Calu3 (cell line): ENCODE results near the gene PAF1. TPM values are rescaled to one million over a fixed set of nuclear protein-coding genes. Genes with fewer than 3 reads are reported as not detected.
A peak's percentile ranks its signal among the peaks of the same experiment; 100 is the strongest.

Source experiments
- BruUV-seq: library from RNA; stranded (reverse); fragments of 400-500 nt; replicated peaks from 2 replicates; lab custom pipeline; 2021; lab: Mats Ljungman, UMichigan
- CTCF ChIA-PET: fragments of 300-600 bp; sonication (Branson Sonifier 250); formaldehyde crosslinking; loops from one replicate; lab custom pipeline; 2022; ENCODE audit warnings: antibody characterized with exemption; lab: Charles Lee
- DNase-seq: peaks from one replicate; pipeline ENCODE4 v3.0.0; 2022
- H3K27ac Mint-ChIP-seq: one replicate; pipeline ENCODE4 v1.8.0; 2022; ENCODE audit warnings: mixed read lengths; ENCODE audit not compliant: unreplicated experiment
- H3K27me3 Mint-ChIP-seq: one replicate; pipeline ENCODE4 v1.8.0; 2022; ENCODE audit warnings: mixed read lengths; ENCODE audit not compliant: unreplicated experiment
- H3K36me3 Mint-ChIP-seq: one replicate; pipeline ENCODE4 v1.8.0; 2022; ENCODE audit warnings: mild to moderate bottlenecking, moderate library complexity, mixed read lengths; ENCODE audit not compliant: insufficient read depth, unreplicated experiment
- H3K4me1 Mint-ChIP-seq: one replicate; pipeline ENCODE4 v1.8.0; 2022; ENCODE audit warnings: mild to moderate bottlenecking, low read depth, mixed read lengths; ENCODE audit not compliant: unreplicated experiment
- H3K4me3 Mint-ChIP-seq: one replicate; pipeline ENCODE4 v1.8.0; 2022; ENCODE audit warnings: mild to moderate bottlenecking, low read depth, moderate library complexity, mixed read lengths; ENCODE audit not compliant: unreplicated experiment
- H3K9me3 Mint-ChIP-seq: one replicate; pipeline ENCODE4 v1.8.0; 2022; ENCODE audit warnings: low read depth, mixed read lengths; ENCODE audit not compliant: unreplicated experiment
- intact Hi-C: fragments of 100-400 bp; cut with micrococcal nuclease; formaldehyde crosslinking; loops from one replicate; pipeline ENCODE4 v1.10.0; 2022; ENCODE audit not compliant: unreplicated experiment
- total RNA-seq: library from RNA; stranded (reverse); gene quantifications from 2 replicates; pipeline ENCODE4 v1.2.3, GENCODE V29; 2022
- TF ChIP-seq, protein P1 (sequence below): fragments of 200-600 bp; IDR thresholded peaks from one replicate; pipeline ENCODE4 v1.8.0; 2022; ENCODE audit warnings: antibody characterized with exemption; ENCODE audit not compliant: unreplicated experiment

PAF1 gene
- total RNA-seq, 1 experiment from 2014 or later = 64.3 TPM

GRCh38 chr19:39407660-39408391 is 16.9 kb upstream of the PAF1 start:
- no peaks in the 10 kb centered on the region for H3K9me3 Mint-ChIP-seq
- BruUV-seq = no TSS peak
- peaks cover 100% of the 10 kb centered on the region for H3K36me3 Mint-ChIP-seq
- DNase-seq = peak; percentile 87
- peak overlapping the region; percentile 94 for H3K27ac Mint-ChIP-seq
- CTCF ChIA-PET = interaction anchor here (0.6 to 2.4 kb wide), 3 partner anchors 10 to 17 kb away, joined by 3 to 11 read pairs (median 8); partner anchors contain the start of genes MED29 and PAF1
- peaks cover 57% of the 10 kb centered on the region for H3K4me1 Mint-ChIP-seq
- TF ChIP-seq, protein P1, sequence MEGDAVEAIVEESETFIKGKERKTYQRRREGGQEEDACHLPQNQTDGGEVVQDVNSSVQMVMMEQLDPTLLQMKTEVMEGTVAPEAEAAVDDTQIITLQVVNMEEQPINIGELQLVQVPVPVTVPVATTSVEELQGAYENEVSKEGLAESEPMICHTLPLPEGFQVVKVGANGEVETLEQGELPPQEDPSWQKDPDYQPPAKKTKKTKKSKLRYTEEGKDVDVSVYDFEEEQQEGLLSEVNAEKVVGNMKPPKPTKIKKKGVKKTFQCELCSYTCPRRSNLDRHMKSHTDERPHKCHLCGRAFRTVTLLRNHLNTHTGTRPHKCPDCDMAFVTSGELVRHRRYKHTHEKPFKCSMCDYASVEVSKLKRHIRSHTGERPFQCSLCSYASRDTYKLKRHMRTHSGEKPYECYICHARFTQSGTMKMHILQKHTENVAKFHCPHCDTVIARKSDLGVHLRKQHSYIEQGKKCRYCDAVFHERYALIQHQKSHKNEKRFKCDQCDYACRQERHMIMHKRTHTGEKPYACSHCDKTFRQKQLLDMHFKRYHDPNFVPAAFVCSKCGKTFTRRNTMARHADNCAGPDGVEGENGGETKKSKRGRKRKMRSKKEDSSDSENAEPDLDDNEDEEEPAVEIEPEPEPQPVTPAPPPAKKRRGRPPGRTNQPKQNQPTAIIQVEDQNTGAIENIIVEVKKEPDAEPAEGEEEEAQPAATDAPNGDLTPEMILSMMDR = no peak
- H3K27me3 Mint-ChIP-seq = no peaks in the 10 kb centered on the region
- intact Hi-C loops = no loop called here
- peak overlapping the region; percentile 77 for H3K4me3 Mint-ChIP-seq

GRCh38 chr19:39407410-39407659 is 16.4 kb upstream of the PAF1 start:
- DNase-seq = no peak
- no peaks in the 10 kb centered on the region for H3K9me3 Mint-ChIP-seq
- no peaks in the 10 kb centered on the region for H3K27me3 Mint-ChIP-seq
- TF ChIP-seq, protein P1 = no peak
- CTCF ChIA-PET = interaction anchor here (0.6 to 2.4 kb wide), 3 partner anchors 9 to 16 kb away, joined by 3 to 11 read pairs (median 8); partner anchors contain the start of genes MED29 and PAF1
- peak overlapping the region; percentile 94 for H3K27ac Mint-ChIP-seq
- no TSS peak for BruUV-seq
- peak overlapping the region; percentile 77 for H3K4me3 Mint-ChIP-seq
- intact Hi-C loops = no loop called here
- peaks cover 62% of the 10 kb centered on the region for H3K4me1 Mint-ChIP-seq
- H3K36me3 Mint-ChIP-seq = peaks cover 100% of the 10 kb centered on the region

DNA sequence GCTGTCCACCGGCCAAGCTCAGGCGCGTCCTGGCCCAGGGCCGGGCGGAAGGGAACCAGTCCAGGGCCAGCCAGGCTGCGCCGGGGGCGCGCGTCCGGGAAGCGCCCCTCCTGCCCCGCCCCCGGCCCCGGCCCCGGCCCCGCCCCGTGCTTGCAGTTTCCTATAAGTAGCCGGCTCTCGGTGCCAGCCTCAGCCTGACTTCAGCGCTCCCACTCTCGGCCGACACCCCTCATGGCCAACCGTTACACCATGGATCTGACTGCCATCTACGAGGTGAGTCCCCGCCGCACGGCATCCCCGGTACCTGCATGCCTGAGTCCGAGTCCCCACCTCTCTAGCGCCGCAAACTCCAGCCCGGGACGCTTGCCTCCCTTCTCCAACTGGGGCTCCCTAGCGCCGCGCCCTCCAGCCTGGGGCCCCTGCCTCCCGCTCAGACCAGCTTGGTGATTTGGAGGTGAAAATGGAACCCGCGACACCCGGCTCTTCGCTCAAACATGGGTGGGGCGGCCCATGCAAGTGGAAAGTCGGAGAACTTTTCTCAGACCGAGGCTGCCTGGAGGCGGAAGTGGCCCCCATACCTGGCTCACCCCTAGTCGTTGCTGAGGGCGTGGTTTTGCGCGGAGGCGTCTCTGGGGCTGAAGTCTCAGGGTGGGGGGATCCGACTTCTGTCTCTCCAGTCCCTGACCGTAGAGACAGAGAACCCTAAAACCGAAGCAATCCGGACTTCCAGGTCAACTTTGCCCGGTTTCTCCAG is 15.9 kb upstream of the PAF1 start, which contains the start of gene ZFP36:
ZFP36 (plus strand) TSS at position 192 of the 754 bp plus-strand sequence; CDS start at position 250, 58 bp downstream.
- peak; percentile 92 for DNase-seq
- Mint-ChIP-seq H3K4me3 (peak within 1 kb of the TSS; percentile 77), H3K4me1 (peaks cover 64% of the 10 kb centered on the region), H3K36me3 (peaks cover 100% of the 10 kb centered on the region), H3K9me3 (no peaks in the 10 kb centered on the region), H3K27ac (peak within 1 kb of the TSS; percentile 94), H3K27me3 (no peaks in the 10 kb centered on the region)
- TSS peak; percentile 52 for BruUV-seq
- intact Hi-C loops = no loop called here
- CTCF ChIA-PET = interaction anchor here (2.4 kb wide), 1 partner anchor 9 kb away, joined by 11 read pairs; no protein-coding TSS in a partner anchor
- TF ChIP-seq, protein P1 = no peak

GRCh38 chr19:39405958-39406655 is 15.2 kb upstream of the PAF1 start:
- TF ChIP-seq, protein P1 = no peak
- Mint-ChIP-seq H3K4me1 (peaks cover 64% of the 10 kb centered on the region), H3K4me3 (peak overlapping the region; percentile 77), H3K27me3 (no peaks in the 10 kb centered on the region), H3K36me3 (peaks cover 100% of the 10 kb centered on the region), H3K9me3 (no peaks in the 10 kb centered on the region), H3K27ac (peak overlapping the region; percentile 94)
- CTCF ChIA-PET = interaction anchor here (2.4 kb wide), 1 partner anchor 8 kb away, joined by 11 read pairs; no protein-coding TSS in a partner anchor
- no TSS peak for BruUV-seq
- DNase-seq = no peak
- intact Hi-C loops = no loop called here
